ELR (cell line): ENCODE measurements around the gene MED31.
"Not testable (repeated sequence)": the region's sequence is repeated elsewhere in the genome, so short reads cannot be mapped to it uniquely, and the experiment has no call there.

ENCODE experiments used
- DNase-seq: peaks from one replicate; pipeline ENCODE4 v3.0.0-alpha.2; 2015; ENCODE audit warnings: low read depth

Gene MED31

GRCh38 chr17:6655732-6656361, 4.4 kb upstream of the MED31 start:
- not testable (repeated sequence) for DNase-seq

- no peak for DNase-seq
These were observed 3.7 kb upstream of the MED31 start for GRCh38 chr17:6654841-6655731.

- DNase-seq, result no peak
These were observed 581 bp upstream of the MED31 start for GRCh38 chr17:6651919-6652452.

GRCh38 chr17:6648181-6648580, 3.2 kb downstream of the MED31 start:
- DNase-seq, result peak; percentile 45

GRCh38 chr17:6643451-6644125, 7.8 kb downstream of the MED31 start:
- peak; percentile 86 for DNase-seq

- peak; percentile 35 for DNase-seq
These were observed 8.8 kb downstream of the MED31 start for GRCh38 chr17:6642592-6642991.

GRCh38 chr17:6641247-6641863, 10.1 kb downstream of the MED31 start:
- DNase-seq, result no peak

- peak; percentile 93 for DNase-seq
These were observed 10.7 kb downstream of the MED31 start, which contains the start of the genes KIAA0753 and TXNDC17 for GRCh38 chr17:6640536-6641246. Gene KIAA0753 (minus strand): TSS chr17:6640711. CDS start chr17:6635103, 5,608 bp downstream. Gene TXNDC17 (plus strand): TSS chr17:6641060. CDS start chr17:6641083, 23 bp downstream.

GRCh38 chr17:6639586-6640535, 11.5 kb downstream of the MED31 start:
- DNase-seq, result peak; percentile 63

GRCh38 chr17:6639014-6639585, 12.3 kb downstream of the MED31 start:
- DNase-seq, result no peak

GRCh38 chr17:6638046-6638908, 13.1 kb downstream of the MED31 start:
- no peak for DNase-seq

GRCh38 chr17:6637458-6637840, 14.0 kb downstream of the MED31 start:
- no peak for DNase-seq

- no peak for DNase-seq
These were observed 14.6 kb downstream of the MED31 start for GRCh38 chr17:6636616-6637457.

- DNase-seq, result no peak
These were observed 15.3 kb downstream of the MED31 start for GRCh38 chr17:6636105-6636504.

GRCh38 chr17:6633263-6633662, 18.1 kb downstream of the MED31 start:
- DNase-seq, result no peak

- DNase-seq, result no peak
These were observed 18.9 kb downstream of the MED31 start for GRCh38 chr17:6632530-6632929.

GRCh38 chr17:6630390-6630789, 21.0 kb downstream of the MED31 start:
- no peak for DNase-seq

- DNase-seq, result peak; percentile 64
These were observed 24.4 kb downstream of the MED31 start for GRCh38 chr17:6627019-6627418.
